ENCODE measurements around the gene OR52B6.

OR52B6 gene

GRCh38 chr11:5547982-5548381 lies 32.7 kb upstream of the OR52B6 start:
- H3K4me3 ChIP-seq (replicated peaks in 1 of 2; ENCODE audit: low read depth in 2 of 2, low read length in 2 of 2): no peak overlapping the region

GRCh38 chr11:5548440-5548839 lies 32.2 kb upstream of the OR52B6 start, which contains the start of gene OR52H1:
Gene OR52H1, minus strand, starts transcription at chr11:5548540. Its CDS starts 3,035 bp downstream, at chr11:5545505.
- DNase-seq (ENCODE audit: low read depth in 2 of 2): no peak
- no peak for TF ChIP-seq CTCF (IDR thresholded peaks at IDR 0.05; ENCODE audit: low read depth, low read length)
- H3K4me3 ChIP-seq (replicated peaks in 1 of 2; ENCODE audit: low read depth in 2 of 2, low read length in 2 of 2): no peak within 1 kb of the TSS

More at GRCh38 chr11:5547982-5548381, 32.7 kb upstream of the OR52B6 start:
- TF ChIP-seq CTCF (IDR thresholded peaks at IDR 0.05; ENCODE audit: low read depth, low read length): no peak
- DNase-seq (ENCODE audit: low read depth in 2 of 2): no peak

GRCh38 chr11:5550440-5551095 lies 30.1 kb upstream of the OR52B6 start:
- no peak overlapping the region for H3K4me3 ChIP-seq (replicated peaks in 1 of 2; ENCODE audit: low read depth in 2 of 2, low read length in 2 of 2)
- TF ChIP-seq CTCF (IDR thresholded peaks at IDR 0.05; ENCODE audit: low read depth, low read length): no peak
- DNase-seq (ENCODE audit: low read depth in 2 of 2): peak; percentile 9 to 83

GRCh38 chr11:5553343-5553742 lies 27.3 kb upstream of the OR52B6 start:
- peak; percentile 11 for TF ChIP-seq CTCF (IDR thresholded peaks at IDR 0.05; ENCODE audit: low read depth, low read length)
- DNase-seq (ENCODE audit: low read depth in 2 of 2): no peak
- H3K4me3 ChIP-seq (replicated peaks in 1 of 2; ENCODE audit: low read depth in 2 of 2, low read length in 2 of 2): no peak overlapping the region

- no peak for TF ChIP-seq CTCF (IDR thresholded peaks at IDR 0.05; ENCODE audit: low read depth, low read length)
- no peak overlapping the region for H3K4me3 ChIP-seq (replicated peaks in 1 of 2; ENCODE audit: low read depth in 2 of 2, low read length in 2 of 2)
- no peak for DNase-seq (ENCODE audit: low read depth in 2 of 2)
These were observed 24.0 kb upstream of the OR52B6 start for GRCh38 chr11:5556596-5557188.

GRCh38 chr11:5557751-5558150 lies 22.9 kb upstream of the OR52B6 start:
- TF ChIP-seq CTCF (IDR thresholded peaks at IDR 0.05; ENCODE audit: low read depth, low read length): no peak
- DNase-seq (ENCODE audit: low read depth in 2 of 2): no peak
- no peak overlapping the region for H3K4me3 ChIP-seq (replicated peaks in 1 of 2; ENCODE audit: low read depth in 2 of 2, low read length in 2 of 2)
